Measurements from ENCODE around the gene IL3.

GRCh38 chr5:132099076-132099748, 38.8 kb downstream of the IL3 start:
- no peak for TF ChIP-seq CTCF (IDR thresholded peaks at IDR 0.05)
- TF ChIP-seq POLR2A (IDR thresholded peaks at IDR 0.05): no peak

All from thyroid gland (tissue), 4 donors.